ENCODE measurements around the gene CHAF1A.

The CHAF1A gene

DNA sequence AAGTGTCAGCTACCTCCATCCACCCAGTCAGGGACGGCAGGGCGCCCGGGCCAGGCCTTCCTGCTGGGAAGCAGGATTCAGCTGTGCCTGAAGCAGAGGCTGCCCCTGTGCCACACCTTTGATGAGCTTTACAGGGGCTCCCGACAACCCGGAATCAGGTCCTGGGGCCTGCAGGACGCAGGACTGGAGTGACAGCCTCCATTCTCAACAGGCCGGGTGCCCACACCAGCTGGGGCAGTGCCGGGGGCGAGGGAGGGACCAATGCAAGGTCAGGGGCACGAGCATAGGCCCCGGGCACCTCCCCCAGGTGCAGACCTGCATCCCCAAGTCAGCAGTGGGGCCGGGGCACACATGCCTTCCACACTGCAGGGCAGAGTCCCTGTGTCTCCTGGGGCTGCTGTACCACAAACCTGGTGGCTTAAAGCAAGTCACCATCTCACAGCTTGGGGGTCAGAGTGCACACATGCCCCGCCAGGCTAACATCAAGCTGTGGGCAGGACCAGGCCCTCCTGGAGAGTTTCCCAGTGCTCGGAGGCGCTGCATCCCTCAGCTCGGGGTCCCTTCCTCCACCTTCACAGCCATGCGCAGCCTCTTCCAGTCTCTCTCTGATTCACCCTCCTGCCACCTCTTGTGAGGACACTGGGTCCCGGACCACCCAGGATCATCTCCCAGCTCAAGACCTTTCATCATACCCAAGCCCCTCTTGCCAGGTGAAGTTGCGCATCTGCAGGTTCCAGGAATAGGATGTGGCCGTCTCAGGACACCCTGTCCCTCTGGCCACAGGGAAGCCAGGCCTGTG lies 41.7 kb downstream of the CHAF1A start:
- no peak for DNase-seq

DNA sequence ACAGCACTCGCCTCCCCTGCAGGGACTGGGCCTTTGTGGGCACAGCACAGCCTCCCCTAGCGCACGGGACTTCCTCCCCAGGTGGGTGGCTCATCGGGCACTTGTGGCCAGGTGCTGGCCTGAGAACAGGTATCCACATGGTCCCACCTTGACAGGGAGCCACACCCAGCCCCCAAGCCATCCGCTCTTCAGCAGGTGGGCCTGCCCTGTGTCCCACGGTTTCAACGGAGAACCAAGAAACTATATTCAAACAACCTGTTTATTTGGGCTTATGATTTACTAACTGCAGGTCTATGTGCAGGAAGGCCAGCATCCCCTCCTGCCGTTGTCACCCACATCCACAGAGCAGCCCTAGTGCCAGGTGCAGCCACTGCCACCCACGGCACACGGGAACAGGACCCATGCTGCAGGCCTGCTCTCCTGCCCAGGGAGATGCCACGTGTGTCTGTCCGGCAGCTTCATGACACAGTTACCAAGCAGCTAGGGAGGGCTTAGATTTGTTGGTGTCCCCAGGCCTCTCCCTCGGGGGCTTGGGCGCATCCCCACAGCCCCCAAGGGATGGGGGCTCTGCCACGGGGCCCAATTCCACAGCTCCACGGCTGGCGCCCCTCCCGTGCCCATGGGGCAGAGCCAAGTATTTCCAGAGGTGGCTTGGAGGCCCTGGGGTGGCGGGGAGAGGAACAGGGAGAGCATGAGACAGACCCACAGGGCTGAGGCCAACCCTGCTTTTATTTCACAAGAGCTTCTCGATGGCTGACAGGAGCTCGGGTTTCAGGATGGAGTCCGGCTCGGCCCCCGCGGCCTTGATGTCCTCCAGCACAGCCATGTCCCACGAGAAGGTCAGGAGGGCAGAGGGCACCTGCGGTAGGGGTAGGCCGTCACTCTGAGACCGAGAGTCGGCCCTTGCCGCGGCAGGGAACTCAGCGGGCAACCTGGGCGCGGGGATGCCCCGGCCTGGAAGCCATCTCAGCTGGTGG lies 42.6 kb downstream of the CHAF1A start:
- no peak for DNase-seq

DNA sequence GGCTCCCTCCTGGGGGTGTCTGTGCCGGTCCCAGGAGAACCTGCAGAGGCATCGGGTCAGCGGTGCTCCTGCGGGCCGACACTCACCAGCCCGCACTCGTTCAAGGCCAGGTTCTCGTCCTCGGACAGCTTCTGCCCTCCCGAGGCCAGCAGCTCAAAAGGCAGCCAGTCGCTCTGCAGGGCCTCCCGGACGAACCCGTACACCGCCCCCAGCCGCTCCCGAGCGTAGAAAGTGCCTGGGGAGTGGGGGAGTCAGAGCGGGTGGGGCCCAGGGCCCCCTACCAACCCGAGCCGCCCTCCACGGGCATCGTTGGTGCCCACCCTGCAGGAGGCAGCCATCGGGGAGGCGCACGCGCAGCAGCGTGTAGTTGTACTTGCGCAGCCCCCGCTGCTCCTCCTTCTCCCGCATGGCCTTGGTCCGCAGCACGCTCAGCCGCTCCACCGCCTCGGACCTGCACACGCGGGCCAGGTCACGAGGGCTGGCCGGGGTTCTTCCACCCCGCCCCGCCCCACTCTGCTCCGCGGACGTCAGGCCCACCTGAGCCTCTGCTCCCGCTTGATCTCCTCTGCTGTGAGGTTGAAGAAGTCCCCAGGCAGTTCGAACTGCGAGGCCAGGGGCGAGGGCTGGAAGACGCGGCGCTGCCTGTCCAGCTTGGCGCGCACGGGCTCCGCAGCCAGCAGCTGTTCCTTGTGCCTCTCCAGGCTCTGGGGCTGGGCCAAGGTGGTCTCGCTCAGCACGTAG lies 43.7 kb downstream of the CHAF1A start:
- no peak for DNase-seq

- DNase-seq = no peak
Measured at GRCh38 chr19:4446704-4447200, 44.3 kb downstream of the CHAF1A start.

DNA sequence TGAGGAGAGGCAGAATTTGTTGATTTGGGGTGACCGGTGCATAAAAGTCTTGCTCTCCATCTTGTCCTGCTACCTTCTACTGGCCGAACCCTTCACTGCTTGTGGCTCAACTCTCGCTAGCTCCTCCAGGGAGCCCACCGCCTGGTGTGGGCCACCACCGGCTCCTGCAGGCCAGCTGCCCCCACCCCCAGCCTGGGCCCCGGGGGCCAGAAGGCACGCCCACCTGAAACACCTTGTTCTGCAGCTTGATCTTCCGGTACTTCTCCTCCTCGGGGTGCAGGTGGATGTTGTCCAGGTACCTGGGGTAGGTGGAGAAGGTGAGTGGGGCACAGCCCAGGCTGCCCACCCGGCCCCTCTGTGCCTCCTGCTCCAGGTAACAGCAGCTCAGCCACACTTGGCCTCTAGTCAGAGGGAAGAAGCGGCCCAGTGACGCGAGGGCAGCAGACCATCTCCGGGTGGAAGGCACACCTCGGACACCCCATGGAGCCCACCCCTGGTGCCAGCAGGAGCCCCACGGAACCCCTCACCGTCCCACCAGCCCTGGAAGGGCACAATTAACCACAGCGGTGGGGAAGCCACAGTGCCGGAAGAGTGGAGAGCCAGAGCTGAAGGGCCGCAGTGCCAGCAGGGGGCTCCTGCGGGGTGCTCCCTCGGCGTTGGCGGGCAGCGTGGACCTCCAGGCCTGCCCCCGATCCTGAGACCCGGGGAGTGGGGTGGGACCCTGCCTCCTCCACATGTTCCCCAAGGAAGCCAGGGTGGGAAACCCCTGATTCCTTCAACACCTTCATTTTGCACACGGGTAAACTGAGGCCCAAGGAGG lies 45.1 kb downstream of the CHAF1A start:
- no peak for DNase-seq

GRCh38 chr19:4448147-4448985 lies 45.9 kb downstream of the CHAF1A start:
- no peak for DNase-seq

DNA sequence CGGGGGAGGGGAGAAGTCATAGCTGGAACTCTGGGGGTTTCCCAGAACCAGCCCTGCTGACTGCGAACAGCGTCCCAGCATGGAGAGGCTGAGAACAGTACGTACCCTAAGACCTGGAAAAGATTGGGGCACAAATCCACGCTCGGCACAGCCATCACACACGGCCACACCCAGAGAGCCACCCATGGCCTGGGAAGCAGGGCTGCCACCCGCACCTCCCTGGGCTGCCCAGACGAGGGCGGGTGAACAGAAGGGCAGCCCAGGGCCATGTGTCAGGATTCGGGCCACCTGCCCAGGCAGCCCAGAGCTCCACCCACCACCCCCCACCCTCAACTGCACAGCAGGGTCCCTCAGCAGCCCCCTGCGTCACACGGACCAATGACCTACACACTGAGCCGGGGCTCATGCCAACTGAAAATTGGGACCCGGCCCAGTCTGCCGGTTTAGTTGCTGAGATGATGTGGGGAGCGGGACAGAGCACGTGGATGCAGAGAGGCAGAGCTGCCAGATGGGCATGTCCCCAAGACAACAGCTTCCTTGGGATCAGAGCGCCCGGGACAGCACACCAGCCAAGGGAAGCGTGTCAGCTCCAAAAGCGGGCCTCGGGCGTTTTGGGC lies 46.7 kb downstream of the CHAF1A start:
- no peak for DNase-seq

- no peak for DNase-seq
Measured at GRCh38 chr19:4449639-4450028, 47.2 kb downstream of the CHAF1A start.

DNA sequence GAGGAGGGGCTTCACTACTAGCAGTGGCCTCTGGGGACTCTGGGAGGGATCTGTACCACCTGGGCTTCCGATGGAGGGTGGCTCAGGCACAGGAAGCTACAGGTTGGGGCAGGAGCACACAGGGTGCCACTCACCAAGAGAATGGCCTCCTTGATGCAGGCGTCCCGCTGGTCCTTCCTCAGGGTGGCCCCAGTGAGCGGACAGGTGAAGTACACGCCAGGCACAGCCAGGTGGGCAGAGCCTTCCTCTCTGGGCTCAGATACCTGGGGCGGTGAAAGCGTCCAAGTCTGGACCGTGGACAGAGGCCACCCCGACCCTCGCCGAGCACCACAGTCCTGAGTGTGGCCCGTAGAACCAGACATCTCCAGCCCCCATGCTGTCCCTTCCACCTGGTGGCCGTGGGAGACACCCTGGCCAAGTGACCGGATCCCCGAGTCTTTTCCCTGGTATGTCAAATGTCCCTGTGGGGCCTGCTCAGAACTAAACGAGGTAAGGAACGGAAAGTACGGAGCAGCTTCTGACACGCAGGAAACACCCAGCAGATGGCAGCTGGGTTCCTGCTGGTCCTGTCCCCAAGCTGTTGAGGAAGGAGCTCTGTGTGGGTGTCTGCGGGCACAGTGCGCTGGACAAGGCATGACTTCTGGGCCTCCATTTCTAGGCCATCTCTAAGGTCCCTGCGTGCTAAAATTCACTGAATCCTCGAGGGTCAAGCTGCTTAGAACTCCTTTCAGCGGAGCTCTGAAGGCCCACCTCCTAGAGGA lies 50.0 kb downstream of the CHAF1A start:
- no peak for DNase-seq

GRCh38 chr19:4453232-4454179 lies 51.1 kb downstream of the CHAF1A start:
- DNase-seq = no peak

GRCh38 chr19:4454747-4455718 lies 52.6 kb downstream of the CHAF1A start:
- no peak for DNase-seq

GRCh38 chr19:4455719-4456475 lies 53.5 kb downstream of the CHAF1A start:
- DNase-seq = no peak

GRCh38 chr19:4456476-4456842 lies 54.0 kb downstream of the CHAF1A start:
- peak; percentile 8 for DNase-seq

- DNase-seq = no peak
Measured at GRCh38 chr19:4456843-4457653, 54.6 kb downstream of the CHAF1A start.

DNA sequence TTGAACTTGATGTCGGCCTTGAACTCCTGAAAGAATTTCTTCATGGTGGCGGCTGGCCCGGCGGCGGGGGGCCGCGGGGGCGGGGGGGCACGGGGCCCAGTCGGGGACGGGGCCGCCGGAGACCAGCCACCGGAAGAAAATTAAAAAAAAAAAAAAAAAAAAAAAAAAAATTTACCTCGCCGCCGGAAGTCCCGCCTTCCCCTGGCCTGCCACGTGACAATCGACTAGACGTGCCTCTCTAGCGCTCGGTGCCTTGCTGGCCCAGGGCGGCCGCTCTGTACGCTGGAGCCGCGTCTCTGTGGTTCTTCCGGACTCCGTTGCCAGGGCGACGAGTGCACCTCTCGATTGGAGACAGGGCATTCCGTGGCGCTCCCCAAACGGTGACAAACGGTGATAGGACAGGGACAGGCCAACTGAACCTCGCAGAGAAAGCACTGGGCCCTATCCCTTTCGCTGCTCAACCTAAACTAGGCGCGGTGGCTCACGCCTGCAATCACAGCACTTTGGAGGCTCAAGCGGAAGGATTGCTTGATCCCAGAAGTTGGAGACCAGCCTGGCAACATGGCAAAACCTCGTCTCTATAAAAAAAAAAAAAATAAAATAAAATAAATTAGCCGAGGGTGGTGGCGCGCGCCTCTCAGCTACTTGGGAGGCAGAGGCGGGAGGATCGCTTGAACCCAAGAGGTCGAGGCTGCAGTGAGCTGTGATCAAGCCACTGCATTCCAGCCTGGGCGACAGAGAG lies 55.4 kb downstream of the CHAF1A start, which contains the start of gene UBXN6:
TSS of gene UBXN6 (minus strand) at position 141 of the 742 bp plus-strand sequence. CDS start at position 44, 97 bp downstream.
- DNase-seq = peak; percentile 98

Data from activated naive CD4-positive, alpha-beta T cell treated with Interleukin-2 at 50 U/mL for 16 hours (primary cell).